LoVo (cell line): ENCODE data around the gene LRRC4C.

Experiments used
- DNase-seq: peaks from one replicate; pipeline ENCODE4 v3.0.0-alpha.2; 2016; ENCODE audit warnings: low spot score

LRRC4C gene

DNA sequence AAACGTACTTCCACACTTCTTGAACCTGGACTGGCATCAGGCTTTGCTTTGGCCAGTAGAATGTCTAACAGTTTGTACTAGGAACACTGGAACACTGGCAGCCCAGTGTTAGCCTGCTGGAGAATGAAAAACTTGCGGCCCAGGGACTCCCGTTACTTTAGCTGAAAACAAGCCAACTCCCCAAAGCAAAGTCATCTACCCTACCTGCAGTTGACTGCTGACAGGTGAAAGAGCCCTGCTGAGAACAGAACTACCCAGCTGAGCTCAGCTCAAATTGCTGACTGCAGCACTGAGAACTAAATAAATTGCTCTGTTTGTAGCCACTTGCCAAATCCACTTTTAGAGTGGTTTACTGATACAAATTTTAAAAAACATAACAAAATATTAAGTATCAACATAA, 342.5 kb downstream of the LRRC4C start:
- no peak for DNase-seq

GRCh38 chr11:41115066-41115465, 344.4 kb downstream of the LRRC4C start:
- DNase-seq = no peak

DNA sequence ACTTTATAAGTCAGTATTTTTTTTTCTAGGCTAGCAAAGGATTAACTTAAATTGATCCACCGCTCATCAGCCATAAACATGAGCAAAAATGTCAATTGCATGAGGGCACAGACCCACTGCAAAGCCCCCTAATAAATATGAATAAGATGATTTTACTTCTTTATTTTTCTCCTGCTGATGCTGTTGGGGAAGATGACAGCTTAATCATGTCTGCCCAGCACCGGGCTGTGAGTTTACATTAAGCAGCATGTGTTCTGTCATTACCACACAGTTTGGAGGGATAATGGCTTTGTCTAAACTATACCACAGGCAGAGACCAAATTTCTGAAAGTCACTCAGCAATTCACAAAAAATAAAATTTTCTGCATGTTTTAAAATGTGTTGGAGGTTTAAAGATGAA, 346.3 kb downstream of the LRRC4C start:
- DNase-seq = no peak

GRCh38 chr11:41110527-41110926, 348.9 kb downstream of the LRRC4C start:
- no peak for DNase-seq

GRCh38 chr11:41102471-41102870, 357.0 kb downstream of the LRRC4C start:
- no peak for DNase-seq

GRCh38 chr11:41099654-41100053, 359.8 kb downstream of the LRRC4C start:
- DNase-seq = no peak

DNA sequence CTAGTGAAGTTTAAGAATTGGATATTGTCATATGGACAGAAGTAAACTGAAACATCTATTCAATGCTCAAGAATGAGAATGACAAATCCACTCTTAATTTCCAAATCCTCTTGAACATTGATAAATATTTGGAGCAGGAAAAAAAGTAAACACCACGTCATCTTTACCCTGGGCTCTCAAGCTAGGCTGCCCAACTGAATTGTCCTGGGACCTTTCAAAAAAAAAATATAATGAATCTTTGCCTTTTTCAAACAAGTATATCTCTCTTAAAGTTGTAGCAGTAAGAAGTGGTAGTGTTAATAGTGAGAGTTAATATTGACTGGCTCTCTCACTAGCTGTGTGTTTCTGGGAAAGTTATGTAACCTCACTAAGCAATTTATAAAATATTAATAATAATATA, 374.3 kb downstream of the LRRC4C start:
- no peak for DNase-seq

- no peak for DNase-seq
Measured at GRCh38 chr11:41081756-41082285, 377.6 kb downstream of the LRRC4C start.

DNA sequence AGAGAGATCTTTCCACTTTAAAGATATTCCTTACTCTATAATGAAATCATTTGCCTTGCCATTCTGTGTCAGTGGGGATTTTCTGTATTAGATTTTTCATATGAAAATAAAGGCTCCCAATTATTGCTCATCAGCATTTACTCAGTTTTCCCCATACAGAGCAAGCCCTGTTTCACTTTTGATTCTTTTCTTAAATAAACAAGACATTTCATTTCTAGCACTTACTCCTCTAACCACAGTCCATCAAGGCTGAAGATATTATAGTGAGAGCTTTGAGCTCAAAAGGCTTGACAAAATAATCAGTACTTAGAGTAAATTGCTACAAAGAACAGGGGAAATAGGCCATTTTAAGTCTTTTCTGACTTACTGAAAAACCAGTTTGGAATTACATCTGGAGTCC, 385.1 kb downstream of the LRRC4C start:
- DNase-seq = no peak

- no peak for DNase-seq
Measured at GRCh38 chr11:41065432-41065831, 394.0 kb downstream of the LRRC4C start.

DNA sequence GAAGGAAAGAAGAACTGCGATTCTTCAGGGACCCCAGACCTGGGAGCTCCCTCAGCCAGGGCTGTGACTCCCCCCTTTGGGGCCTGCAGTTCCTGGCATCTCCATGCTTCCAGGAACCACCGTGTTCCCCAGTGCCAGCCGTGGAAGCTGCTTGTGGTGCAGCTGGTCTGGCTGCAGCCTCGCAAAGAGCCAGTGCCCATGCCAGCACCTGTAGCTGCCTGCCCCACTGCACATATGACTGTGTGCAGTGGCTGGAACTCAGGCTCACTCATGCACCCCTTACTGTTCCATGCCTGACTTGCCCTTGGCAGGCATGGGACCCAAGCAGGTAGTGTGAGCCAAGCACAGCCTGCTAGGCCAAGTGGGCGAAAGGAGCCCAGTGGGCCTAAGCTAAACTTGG, 401.3 kb downstream of the LRRC4C start:
- no peak for DNase-seq

DNA sequence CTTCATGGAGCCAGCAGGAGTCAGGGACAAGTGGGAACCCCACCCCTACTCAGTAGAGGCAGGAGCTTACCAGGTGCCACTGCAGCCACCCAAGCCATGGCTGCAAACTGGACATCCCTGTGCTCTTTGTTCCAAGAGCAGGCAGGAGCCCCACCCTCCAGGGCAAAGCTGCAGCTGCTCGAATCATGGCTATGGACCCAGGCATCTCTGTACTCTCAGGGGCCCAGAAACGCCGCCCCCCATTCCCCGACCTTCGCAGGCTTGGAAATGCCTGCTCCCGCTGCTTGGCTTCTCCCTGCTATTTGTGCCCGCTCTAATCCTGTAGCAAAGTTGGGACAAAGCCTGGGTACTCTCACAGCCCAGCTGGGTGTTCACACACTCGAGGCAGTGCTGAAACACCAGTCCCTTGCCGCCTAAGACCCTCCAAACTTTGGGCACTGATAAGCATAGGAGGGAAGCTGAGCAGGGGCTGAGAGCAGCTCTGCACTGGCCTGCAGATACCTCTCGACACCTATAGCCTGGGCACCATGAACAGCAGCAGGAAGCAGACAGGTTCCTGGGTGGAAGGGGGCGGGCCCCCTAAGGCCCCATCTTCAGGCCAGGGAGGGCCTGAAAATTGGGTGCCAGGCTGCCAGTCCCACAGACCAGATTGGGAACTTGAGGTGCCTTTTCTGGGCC, 402.4 kb downstream of the LRRC4C start:
- no peak for DNase-seq

DNA sequence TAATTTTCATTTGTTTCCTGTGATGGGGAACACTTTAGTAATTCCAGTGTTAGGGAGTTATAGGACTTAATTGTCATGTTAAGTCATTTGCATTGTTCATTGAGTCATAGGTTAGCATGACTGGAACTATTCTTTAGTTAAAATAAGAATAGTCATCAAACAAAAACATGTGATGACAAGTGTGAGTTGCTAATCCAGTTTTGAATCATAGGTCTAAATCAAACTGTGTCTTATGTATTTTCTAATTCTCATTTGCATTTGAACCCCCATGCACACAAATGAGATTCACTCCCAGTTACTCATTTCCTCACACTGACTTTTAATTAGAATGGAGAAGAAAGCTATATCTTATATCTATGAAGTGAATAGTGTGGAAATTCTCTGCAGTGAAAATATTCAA, 405.6 kb downstream of the LRRC4C start:
- no peak for DNase-seq

DNA sequence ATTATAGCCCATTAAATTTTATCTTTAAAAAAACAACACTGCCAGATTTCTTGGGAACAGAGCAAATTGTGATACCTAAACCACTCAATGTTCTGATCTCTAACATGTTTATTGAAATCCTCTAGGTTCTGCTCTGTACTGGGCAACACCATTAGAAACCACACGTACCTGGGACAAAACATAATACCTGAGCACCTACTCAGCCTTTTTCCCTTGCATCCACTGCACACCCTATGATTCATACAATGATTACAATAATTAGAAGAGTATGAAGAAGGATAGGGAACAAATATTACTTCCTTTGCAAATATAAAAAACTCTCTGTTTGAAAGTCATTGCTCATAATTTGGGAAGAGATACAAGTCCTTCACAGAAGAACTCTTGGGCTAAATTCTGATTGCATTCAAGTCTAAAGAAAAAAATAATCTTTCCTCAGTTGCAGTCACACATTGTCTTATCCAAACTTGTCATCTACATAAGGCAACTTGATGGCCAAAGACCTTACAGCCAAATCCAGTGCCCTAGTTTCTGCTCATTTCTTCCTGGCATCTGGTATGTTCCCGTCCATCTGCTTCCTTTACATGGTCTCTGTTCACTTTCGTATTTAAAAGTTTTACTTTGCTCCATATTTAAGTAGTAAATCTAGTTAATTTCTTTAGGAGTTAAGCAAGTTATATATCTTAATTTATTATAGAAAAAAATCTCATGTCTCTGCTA, 407.4 kb downstream of the LRRC4C start:
- DNase-seq = no peak

- no peak for DNase-seq
Measured at GRCh38 chr11:41050791-41051190, 408.7 kb downstream of the LRRC4C start.

- no peak for DNase-seq
Measured at GRCh38 chr11:41047229-41047628, 412.2 kb downstream of the LRRC4C start.

- DNase-seq = no peak
Measured at GRCh38 chr11:41045266-41045665, 414.2 kb downstream of the LRRC4C start.

DNA sequence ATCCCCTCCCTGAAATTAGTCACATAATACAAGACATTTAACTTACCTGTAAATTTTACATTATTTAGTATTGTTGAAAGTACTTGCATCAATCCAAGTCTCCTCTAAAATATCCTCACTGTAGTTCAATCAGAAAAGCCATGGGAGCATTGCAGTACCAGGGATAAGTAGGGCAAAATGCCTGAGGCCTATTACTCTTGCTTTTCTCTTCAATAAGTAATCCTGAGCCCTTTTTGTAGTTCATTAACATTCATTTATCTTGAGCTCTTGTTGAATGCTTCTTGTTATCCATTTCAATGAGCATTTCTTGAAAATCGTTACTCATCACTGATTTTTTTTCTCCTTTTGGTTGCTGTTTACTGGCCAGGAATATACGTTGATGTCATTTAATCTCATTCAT, 414.7 kb downstream of the LRRC4C start:
- DNase-seq = no peak

- DNase-seq = no peak
Measured at GRCh38 chr11:41042688-41043087, 416.8 kb downstream of the LRRC4C start.

DNA sequence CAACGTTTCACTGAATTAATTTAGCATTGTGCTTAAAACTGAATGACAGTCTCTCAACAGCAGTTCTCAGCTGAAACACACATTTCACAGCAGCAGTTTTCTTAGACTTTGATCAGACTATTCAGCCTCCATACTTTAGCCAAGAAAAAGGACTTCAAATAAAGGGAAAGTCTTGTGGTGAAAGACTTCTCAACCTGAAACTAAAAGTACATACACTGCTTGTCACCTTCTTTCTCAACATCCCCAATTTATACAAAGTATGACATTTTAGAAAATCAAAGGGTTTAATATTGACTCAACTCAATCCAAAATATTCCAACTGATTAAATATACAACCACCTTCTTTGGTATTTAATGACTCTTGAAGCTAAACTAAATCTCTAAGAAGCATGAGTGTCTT, 419.0 kb downstream of the LRRC4C start:
- no peak for DNase-seq

- no peak for DNase-seq
Measured at GRCh38 chr11:41039592-41039991, 419.9 kb downstream of the LRRC4C start.

- DNase-seq = no peak
Measured at GRCh38 chr11:41031551-41032060, 427.8 kb downstream of the LRRC4C start.

DNA sequence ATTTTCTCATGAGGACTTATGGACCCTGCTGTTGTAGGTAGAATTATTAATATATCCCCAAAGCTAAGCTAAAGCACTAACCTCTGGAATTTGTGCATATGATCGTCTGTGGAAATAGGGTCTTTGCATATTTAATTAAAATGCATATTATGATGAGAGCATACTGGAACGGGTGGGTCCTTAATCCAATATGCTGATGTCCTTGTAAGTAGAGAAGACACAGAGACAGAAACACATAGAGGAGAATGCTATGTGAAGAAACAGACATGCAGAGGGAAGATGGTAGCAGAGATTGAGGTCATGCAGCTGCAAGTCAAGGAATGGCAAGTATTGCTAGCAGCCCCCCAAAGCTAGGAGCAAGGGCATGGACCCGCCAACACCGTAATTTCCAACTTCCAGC, 439.2 kb downstream of the LRRC4C start:
- DNase-seq = no peak
